Calu3 (cell line): ENCODE results near the gene CFAP90. TPM values are rescaled to one million over a fixed set of nuclear protein-coding genes. Genes with fewer than 3 reads are reported as not detected.

Experiments used
- BruUV-seq: library from RNA; stranded (reverse); fragments of 400-500 nt; replicated peaks from 2 replicates; lab custom pipeline; 2021; lab: Mats Ljungman, UMichigan
- CTCF ChIA-PET: fragments of 300-600 bp; sonication (Branson Sonifier 250); formaldehyde crosslinking; loops from one replicate; lab custom pipeline; 2022; ENCODE audit warnings: antibody characterized with exemption; lab: Charles Lee
- DNase-seq: peaks from one replicate; pipeline ENCODE4 v3.0.0; 2022
- H3K27ac Mint-ChIP-seq: one replicate; pipeline ENCODE4 v1.8.0; 2022; ENCODE audit warnings: mixed read lengths; ENCODE audit not compliant: unreplicated experiment
- H3K27me3 Mint-ChIP-seq: one replicate; pipeline ENCODE4 v1.8.0; 2022; ENCODE audit warnings: mixed read lengths; ENCODE audit not compliant: unreplicated experiment
- H3K36me3 Mint-ChIP-seq: one replicate; pipeline ENCODE4 v1.8.0; 2022; ENCODE audit warnings: mild to moderate bottlenecking, moderate library complexity, mixed read lengths; ENCODE audit not compliant: insufficient read depth, unreplicated experiment
- H3K4me1 Mint-ChIP-seq: one replicate; pipeline ENCODE4 v1.8.0; 2022; ENCODE audit warnings: mild to moderate bottlenecking, low read depth, mixed read lengths; ENCODE audit not compliant: unreplicated experiment
- H3K4me3 Mint-ChIP-seq: one replicate; pipeline ENCODE4 v1.8.0; 2022; ENCODE audit warnings: mild to moderate bottlenecking, low read depth, moderate library complexity, mixed read lengths; ENCODE audit not compliant: unreplicated experiment
- H3K9me3 Mint-ChIP-seq: one replicate; pipeline ENCODE4 v1.8.0; 2022; ENCODE audit warnings: low read depth, mixed read lengths; ENCODE audit not compliant: unreplicated experiment
- intact Hi-C: fragments of 100-400 bp; cut with micrococcal nuclease; formaldehyde crosslinking; loops from one replicate; pipeline ENCODE4 v1.10.0; 2022; ENCODE audit not compliant: unreplicated experiment
- total RNA-seq: library from RNA; stranded (reverse); gene quantifications from 2 replicates; pipeline ENCODE4 v1.2.3, GENCODE V29; 2022
- TF ChIP-seq, protein P1 (sequence below): fragments of 200-600 bp; IDR thresholded peaks from one replicate; pipeline ENCODE4 v1.8.0; 2022; ENCODE audit warnings: antibody characterized with exemption; ENCODE audit not compliant: unreplicated experiment

The CFAP90 gene
- total RNA-seq, 1 experiment from 2014 or later, result not detected

DNA sequence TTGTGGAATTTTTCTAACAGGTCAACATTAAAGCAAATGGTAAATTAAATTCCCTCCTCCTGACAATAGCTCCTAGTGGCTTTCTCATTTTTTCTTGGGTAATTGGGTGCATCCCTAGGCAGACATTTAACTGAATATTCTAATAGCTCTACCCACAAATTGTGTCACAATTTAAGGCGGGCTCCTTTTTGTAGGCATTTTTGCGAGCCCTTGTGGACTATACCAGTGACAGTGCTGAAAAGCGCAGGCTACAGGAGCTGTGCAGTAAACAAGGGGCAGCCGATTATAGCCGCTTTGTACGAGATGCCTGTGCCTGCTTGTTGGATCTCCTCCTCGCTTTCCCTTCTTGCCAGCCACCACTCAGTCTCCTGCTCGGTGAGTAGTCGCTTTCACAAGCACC lies 38.0 kb upstream of the CFAP90 start:
- no TSS peak for BruUV-seq
- CTCF ChIA-PET, result no interaction called here
- Mint-ChIP-seq H3K4me3 (no peak overlapping the region), H3K4me1 (no peaks in the 10 kb centered on the region), H3K9me3 (no peaks in the 10 kb centered on the region), H3K27me3 (no peaks in the 10 kb centered on the region), H3K36me3 (peaks cover 38% of the 10 kb centered on the region), H3K27ac (no peak overlapping the region)
- intact Hi-C loops, result no loop called here
- no peak for DNase-seq
- TF ChIP-seq, protein P1, sequence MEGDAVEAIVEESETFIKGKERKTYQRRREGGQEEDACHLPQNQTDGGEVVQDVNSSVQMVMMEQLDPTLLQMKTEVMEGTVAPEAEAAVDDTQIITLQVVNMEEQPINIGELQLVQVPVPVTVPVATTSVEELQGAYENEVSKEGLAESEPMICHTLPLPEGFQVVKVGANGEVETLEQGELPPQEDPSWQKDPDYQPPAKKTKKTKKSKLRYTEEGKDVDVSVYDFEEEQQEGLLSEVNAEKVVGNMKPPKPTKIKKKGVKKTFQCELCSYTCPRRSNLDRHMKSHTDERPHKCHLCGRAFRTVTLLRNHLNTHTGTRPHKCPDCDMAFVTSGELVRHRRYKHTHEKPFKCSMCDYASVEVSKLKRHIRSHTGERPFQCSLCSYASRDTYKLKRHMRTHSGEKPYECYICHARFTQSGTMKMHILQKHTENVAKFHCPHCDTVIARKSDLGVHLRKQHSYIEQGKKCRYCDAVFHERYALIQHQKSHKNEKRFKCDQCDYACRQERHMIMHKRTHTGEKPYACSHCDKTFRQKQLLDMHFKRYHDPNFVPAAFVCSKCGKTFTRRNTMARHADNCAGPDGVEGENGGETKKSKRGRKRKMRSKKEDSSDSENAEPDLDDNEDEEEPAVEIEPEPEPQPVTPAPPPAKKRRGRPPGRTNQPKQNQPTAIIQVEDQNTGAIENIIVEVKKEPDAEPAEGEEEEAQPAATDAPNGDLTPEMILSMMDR, result no peak

DNA sequence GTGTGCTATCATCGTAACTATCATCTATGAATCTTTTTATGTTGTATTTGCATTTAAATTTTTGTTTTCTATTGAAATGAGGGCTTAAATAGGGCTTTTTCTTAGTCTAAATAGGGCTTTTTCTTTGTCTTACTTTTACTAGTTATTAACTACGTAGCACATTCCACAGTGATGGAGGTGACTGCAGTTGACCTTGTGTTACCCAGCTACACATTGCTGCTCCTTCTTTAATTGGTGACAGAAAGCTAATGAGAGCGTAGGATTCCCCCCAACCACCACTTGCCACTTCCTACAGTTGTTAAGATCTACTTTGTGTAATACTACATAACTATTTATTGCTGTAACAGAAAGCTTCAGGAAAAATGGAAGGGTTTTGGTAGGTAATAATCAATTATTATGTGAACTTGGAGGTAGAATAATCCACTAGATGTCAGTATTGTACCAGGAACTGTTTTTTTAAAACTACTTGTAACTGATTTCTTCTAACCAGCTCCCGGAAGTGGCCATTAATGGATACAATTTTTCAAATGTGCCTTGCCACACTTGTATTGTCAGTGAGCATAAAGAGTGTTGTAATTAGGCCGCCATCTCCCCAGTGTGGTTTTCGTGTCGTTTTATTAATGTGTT lies 36.0 kb upstream of the CFAP90 start:
- Mint-ChIP-seq H3K27ac (no peak overlapping the region), H3K36me3 (peaks cover 27% of the 10 kb centered on the region), H3K4me1 (no peaks in the 10 kb centered on the region), H3K4me3 (no peak overlapping the region), H3K9me3 (no peaks in the 10 kb centered on the region), H3K27me3 (no peaks in the 10 kb centered on the region)
- CTCF ChIA-PET, result interaction anchor here (0.6 to 1.3 kb wide), 2 partner anchors 164 to 570 kb away, joined by 3 read pairs; no protein-coding TSS in a partner anchor
- intact Hi-C loops, result no loop called here
- DNase-seq, result no peak
- TF ChIP-seq, protein P1, result peak; percentile 40
- BruUV-seq, result no TSS peak

DNA sequence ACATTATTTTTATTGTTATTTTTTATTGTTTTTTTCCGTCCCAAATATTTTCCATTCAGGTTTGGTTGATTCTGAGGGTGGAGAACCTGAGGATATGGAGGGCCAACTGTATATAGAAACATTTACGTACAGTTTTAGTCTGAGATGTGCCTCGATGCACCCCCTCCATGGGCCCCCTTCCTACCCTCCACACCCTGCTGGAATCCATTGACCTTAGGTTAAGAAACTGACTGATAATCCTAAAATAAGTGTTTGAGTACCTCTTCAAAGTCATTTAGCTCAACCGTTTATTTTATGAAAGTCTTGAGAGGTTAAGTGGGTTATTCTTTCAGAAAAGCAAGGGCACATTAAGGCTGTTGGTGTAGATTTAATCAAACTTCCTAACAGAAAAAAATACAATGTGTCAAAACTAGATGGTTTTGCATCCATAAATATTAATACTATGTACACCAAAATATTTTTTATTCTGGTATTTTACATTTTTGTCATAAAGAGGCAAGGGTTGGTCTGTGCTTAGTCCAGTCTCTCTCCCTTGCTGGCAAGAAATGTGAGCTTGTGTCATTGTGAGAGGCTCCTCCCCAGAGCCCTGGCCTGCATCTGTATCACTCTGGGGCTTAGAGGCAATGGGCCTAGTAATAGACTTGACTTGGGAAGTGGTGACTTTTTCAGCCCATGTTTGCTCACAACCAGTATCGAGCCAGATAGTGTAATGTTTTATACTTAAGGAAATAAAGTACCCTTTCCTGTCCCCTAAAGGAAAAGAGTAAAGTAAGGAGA lies 33.7 kb upstream of the CFAP90 start:
- H3K4me3 Mint-ChIP-seq, result no peak overlapping the region
- no peaks in the 10 kb centered on the region for H3K9me3 Mint-ChIP-seq
- intact Hi-C loops, result no loop called here
- DNase-seq, result no peak
- CTCF ChIA-PET, result no interaction called here
- H3K27ac Mint-ChIP-seq, result no peak overlapping the region
- H3K36me3 Mint-ChIP-seq, result peaks cover 22% of the 10 kb centered on the region
- no peaks in the 10 kb centered on the region for H3K4me1 Mint-ChIP-seq
- TF ChIP-seq, protein P1, result no peak
- no TSS peak for BruUV-seq
- no peaks in the 10 kb centered on the region for H3K27me3 Mint-ChIP-seq

DNA sequence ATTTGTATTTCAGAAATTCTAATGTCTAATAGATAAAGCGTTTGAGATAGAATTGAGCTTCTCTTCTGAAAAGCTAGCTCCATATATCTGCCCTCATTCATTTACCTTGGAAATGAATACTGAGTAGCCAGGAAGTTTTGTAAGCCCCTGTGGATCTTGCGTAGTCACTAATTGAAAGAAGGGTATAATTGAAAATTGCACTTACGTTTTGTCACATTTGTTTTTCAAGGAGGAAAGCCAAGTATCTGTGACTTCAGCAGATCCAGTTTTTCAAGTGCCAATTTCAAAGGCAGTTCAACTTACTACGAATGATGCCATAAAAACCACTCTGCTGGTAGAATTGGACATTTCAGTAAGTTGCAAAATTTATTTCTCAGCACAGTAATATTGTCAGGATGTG lies 32.0 kb upstream of the CFAP90 start:
- BruUV-seq, result no TSS peak
- Mint-ChIP-seq H3K36me3 (peaks cover 24% of the 10 kb centered on the region), H3K9me3 (no peaks in the 10 kb centered on the region), H3K4me1 (peaks cover 16% of the 10 kb centered on the region), H3K4me3 (no peak overlapping the region), H3K27ac (no peak overlapping the region), H3K27me3 (no peaks in the 10 kb centered on the region)
- TF ChIP-seq, protein P1, result no peak
- CTCF ChIA-PET, result interaction anchor here (0.8 kb wide), 1 partner anchor 9 kb away, joined by 5 read pairs; no protein-coding TSS in a partner anchor
- intact Hi-C loops, result no loop called here
- DNase-seq, result no peak
